A549 treated with GW870086 at 1 μM for 4 hours (cell line): ENCODE data around the gene FCF1. TPM values are rescaled to one million over a fixed set of nuclear protein-coding genes. Genes with fewer than 3 reads are reported as not detected.

Experiments used
- total RNA-seq: library from RNA; stranded (reverse); fragments of 200-300 nt; extraction: Qiagen RNA extraction; gene quantifications from 5 replicates; pipeline ENCODE4 v1.2.3, GENCODE V29; 2022; ENCODE audit warnings: low read depth

FCF1 gene
- total RNA-seq, result 38.3 to 70.4 TPM (median 49.1 TPM) in 5 replicates

DNA sequence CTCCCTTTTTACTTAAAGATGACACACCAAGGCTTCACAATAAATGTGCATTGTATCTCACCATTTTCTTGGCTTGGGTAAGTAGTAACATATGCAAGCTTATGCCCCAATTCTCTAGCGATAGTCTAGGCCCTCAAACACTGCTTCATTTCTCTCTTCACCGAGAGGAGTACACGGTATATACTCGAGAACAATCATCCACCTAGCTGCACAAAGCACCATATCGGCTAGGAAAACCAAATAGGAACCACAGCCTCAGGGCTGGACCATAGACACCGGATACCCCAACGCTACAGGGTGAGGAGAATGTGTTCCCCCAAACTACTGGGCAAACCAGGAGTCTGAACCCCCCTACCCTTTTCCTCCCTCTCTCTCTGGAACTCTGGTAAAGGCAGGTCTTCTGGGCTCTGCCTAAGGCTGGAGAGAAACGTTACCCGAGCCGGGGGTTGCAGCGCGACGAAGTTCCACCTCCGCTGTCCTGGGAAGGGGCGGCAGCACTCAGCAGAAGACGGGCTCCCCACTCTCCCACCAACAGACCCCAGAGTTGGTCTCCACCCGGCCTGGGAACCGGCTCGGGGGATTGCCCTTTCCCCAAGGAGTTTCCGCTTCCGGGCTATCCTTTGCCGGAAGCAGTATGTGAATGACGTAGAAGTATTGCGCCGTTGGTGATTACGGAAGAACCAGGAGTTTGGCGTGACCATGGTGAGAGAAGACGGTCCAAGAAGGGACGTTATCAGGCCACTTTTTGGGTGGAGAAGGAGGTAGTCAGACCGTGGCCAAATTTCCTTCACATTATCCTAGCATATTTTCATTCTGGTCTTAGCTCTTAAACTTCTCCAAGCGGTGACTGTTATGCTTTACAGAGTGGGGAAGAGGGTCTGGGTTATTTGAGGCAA lies at the start of gene FCF1, which contains the start of gene AREL1:
Gene FCF1, plus strand, starts transcription at position 646 of the 896 bp plus-strand sequence. Its CDS starts 54 bp downstream, at position 700.
Gene AREL1, minus strand, starts transcription at position 582 of the 896 bp plus-strand sequence. CDS start 27,465 bp downstream, outside the sequence.

GRCh38 chr14:74762917-74763802 lies 50.2 kb downstream of the FCF1 start, which contains the start of gene YLPM1:
TSS of gene YLPM1 (plus strand) at chr14:74763316. CDS start at chr14:74763490, 174 bp downstream.

Other genes starting within 250 kb of the FCF1 start
- gene NPC2, start 219.8 kb upstream of the FCF1 start, total RNA-seq, result 213 to 334 TPM (median 238 TPM) in 5 replicates
- gene ISCA2, start 219.4 kb upstream of the FCF1 start, total RNA-seq, result 38.3 to 44.1 TPM (median 43.3 TPM) in 5 replicates
- 9.7 to 13.1 TPM (median 11.0 TPM) in 5 replicates for gene LTBP2, start 100.9 kb upstream of the FCF1 start, total RNA-seq
- 19.3 to 26.5 TPM (median 24.2 TPM) in 5 replicates for gene AREL1, start 64 bp upstream of the FCF1 start, total RNA-seq
- gene YLPM1, start 50.2 kb downstream of the FCF1 start, total RNA-seq, result 31.3 to 42.2 TPM (median 36.0 TPM) in 5 replicates
- not detected in 5 replicates for gene PROX2, start 163.0 kb downstream of the FCF1 start, total RNA-seq
- 94.5 to 103 TPM (median 98.4 TPM) in 5 replicates for gene DLST, start 168.8 kb downstream of the FCF1 start, total RNA-seq
- gene RPS6KL1, start 210.1 kb downstream of the FCF1 start, total RNA-seq, result 0.27 to 0.80 TPM (median 0.49 TPM) in 5 replicates
- 3.4 to 5.1 TPM (median 4.2 TPM) in 5 replicates for gene PGF, start 242.5 kb downstream of the FCF1 start, total RNA-seq